ENCODE results near the gene MRPL33.

MRPL33 gene

GRCh38 chr2:27823569-27823968 is 52.0 kb downstream of the MRPL33 start:
- in situ Hi-C loops (cut with HindIII; ENCODE audit: low sequenced_read_pairs): no loop called here
- DNase-seq (ENCODE audit: low read depth): no peak

GRCh38 chr2:27824401-27824800 is 52.9 kb downstream of the MRPL33 start:
- in situ Hi-C loops (cut with HindIII; ENCODE audit: low sequenced_read_pairs): no loop called here

More at GRCh38 chr2:27823569-27823968, 52.0 kb downstream of the MRPL33 start:
- TF ChIP-seq CTCF (IDR thresholded peaks at IDR 0.05; ENCODE audit: low read depth, low read length, missing control alignments): no peak
- H3K4me3 ChIP-seq (ENCODE audit: low read depth, low read length): no peak overlapping the region

GRCh38 chr2:27828305-27828704 is 56.8 kb downstream of the MRPL33 start:
- TF ChIP-seq CTCF (IDR thresholded peaks at IDR 0.05; ENCODE audit: low read depth, low read length, missing control alignments): no peak
- in situ Hi-C loops (cut with HindIII; ENCODE audit: low sequenced_read_pairs): no loop called here
- H3K4me3 ChIP-seq (ENCODE audit: low read depth, low read length): no peak overlapping the region
- no peak for DNase-seq (ENCODE audit: low read depth)

More at GRCh38 chr2:27824401-27824800, 52.9 kb downstream of the MRPL33 start:
- DNase-seq (ENCODE audit: low read depth): no peak
- no peak overlapping the region for H3K4me3 ChIP-seq (ENCODE audit: low read depth, low read length)
- TF ChIP-seq CTCF (IDR thresholded peaks at IDR 0.05; ENCODE audit: low read depth, low read length, missing control alignments): no peak

Measured in astrocyte of the cerebellum (primary cell).